OCI-LY1 (cell line): ENCODE measurements around the gene BMPER.

Experiments used
- H2AFZ ChIP-seq: fragments of 200-600 bp; sonication (generic), shearing (Covaris generic); 2 replicates; pipeline ENCODE4 v1.6.0; 2014; ENCODE audit warnings: antibody characterized with exemption, mild to moderate bottlenecking, low read length
- H3F3A ChIP-seq: fragments of 200-600 bp; sonication (generic), shearing (Covaris generic); 2 replicates; pipeline ENCODE4 v1.6.0; 2014; ENCODE audit warnings: mild to moderate bottlenecking, antibody characterized with exemption, low read length, moderate library complexity; ENCODE audit not compliant: insufficient read depth
- H3K27ac ChIP-seq: fragments of 200-600 bp; sonication (generic); 2 replicates; pipeline ENCODE4 v1.5.1; 2014; ENCODE audit warnings: low read length, mixed run types, mild to moderate bottlenecking, low read depth; ENCODE audit not compliant: poor library complexity, severe bottlenecking
- H3K27me3 ChIP-seq: fragments of 200-600 bp; sonication (generic); 2 replicates; pipeline ENCODE4 v1.6.0; 2014; ENCODE audit warnings: antibody characterized with exemption, mild to moderate bottlenecking, low read length, moderate library complexity; ENCODE audit not compliant: insufficient read depth
- H3K36me3 ChIP-seq: fragments of 200-600 bp; sonication (generic); 2 replicates; pipeline ENCODE4 v1.6.1; 2014; ENCODE audit warnings: mild to moderate bottlenecking, antibody characterized with exemption, low read length, moderate library complexity, mixed read lengths; ENCODE audit not compliant: insufficient read depth
- H3K4me1 ChIP-seq: fragments of 200-600 bp; sonication (generic); 2 replicates; pipeline ENCODE4 v1.5.1; 2014; ENCODE audit warnings: mild to moderate bottlenecking, low read length, moderate library complexity; ENCODE audit not compliant: insufficient read depth, severe bottlenecking
- H3K4me2 ChIP-seq: fragments of 200-600 bp; sonication (generic), shearing (Covaris generic); 2 replicates; pipeline ENCODE4 v1.6.1; 2014; ENCODE audit warnings: low read length
- H3K4me3 ChIP-seq: fragments of 200-600 bp; sonication (generic); 2 replicates; pipeline ENCODE4 v1.5.1; 2014; ENCODE audit warnings: low read length, low read depth, mild to moderate bottlenecking, mixed read lengths; ENCODE audit not compliant: poor library complexity, severe bottlenecking
- H3K79me2 ChIP-seq: fragments of 200-600 bp; shearing (Covaris generic); 2 replicates; pipeline ENCODE4 v1.6.1; 2016; ENCODE audit warnings: mixed run types, low read length, mixed read lengths; ENCODE audit not compliant: insufficient read depth
- H3K9ac ChIP-seq: fragments of 200-600 bp; sonication (generic), shearing (Covaris generic); 2 replicates; pipeline ENCODE4 v1.6.1; 2014; ENCODE audit warnings: mild to moderate bottlenecking, low read length, mixed read lengths
- H3K9me2 ChIP-seq: fragments of 200-600 bp; sonication (generic), shearing (Covaris generic); 2 replicates; pipeline ENCODE4 v1.6.1; 2014; ENCODE audit warnings: low read depth, mild to moderate bottlenecking, low read length, mixed read lengths
- H3K9me3 ChIP-seq: fragments of 200-600 bp; shearing (Covaris generic); 2 replicates; pipeline ENCODE4 v1.6.1; 2014; ENCODE audit warnings: low read length, mixed read lengths
- H4K20me1 ChIP-seq: fragments of 200-600 bp; sonication (generic), shearing (Covaris generic); 2 replicates; pipeline ENCODE4 v1.6.0; 2016; ENCODE audit warnings: mild to moderate bottlenecking, low read length; ENCODE audit not compliant: insufficient read depth
- CTCF ChIP-seq: fragments of 200-600 bp; sonication (generic), shearing (Covaris generic); IDR thresholded peaks from 2 replicates; pipeline ENCODE4 v1.5.1; 2017; ENCODE audit warnings: mild to moderate bottlenecking, antibody characterized with exemption, low read length, moderate library complexity, mixed read lengths
- EZH2 ChIP-seq: fragments of 200-600 bp; sonication (generic), shearing (Covaris generic); IDR thresholded peaks from 2 replicates; pipeline ENCODE4 v1.8.0; 2017; ENCODE audit warnings: borderline replicate concordance, mixed run types, mild to moderate bottlenecking, antibody characterized with exemption, low read length, moderate library complexity, mixed read lengths

Gene BMPER

GRCh38 chr7:34054075-34054474, 148.7 kb downstream of the BMPER start:
- Histone ChIP-seq H3K9me2 (no peaks in the 10 kb centered on the region), H4K20me1 (no peaks in the 10 kb centered on the region), H3K27ac (no peak overlapping the region), H3K36me3 (no peaks in the 10 kb centered on the region), H3K27me3 (no peaks in the 10 kb centered on the region), H2AFZ (no peak overlapping the region), H3K79me2 (no peaks in the 10 kb centered on the region), H3K9ac (no peak overlapping the region), H3K4me2 (no peak overlapping the region), H3K9me3 (no peaks in the 10 kb centered on the region), H3K4me1 (no peaks in the 10 kb centered on the region), H3K4me3 (no peak overlapping the region), H3F3A (no peaks in the 10 kb centered on the region)
- TF ChIP-seq CTCF (no peak), EZH2 (no peak)

GRCh38 chr7:34057136-34057535, 151.8 kb downstream of the BMPER start:
- no peak overlapping the region for H3K27ac ChIP-seq
- H3K4me1 ChIP-seq: no peaks in the 10 kb centered on the region
- no peak overlapping the region for H3K4me2 ChIP-seq
- H3K9me3 ChIP-seq: no peaks in the 10 kb centered on the region
- H3K9ac ChIP-seq: no peak overlapping the region
- H3F3A ChIP-seq: no peaks in the 10 kb centered on the region
- TF ChIP-seq EZH2 (no peak), CTCF (no peak)
- no peaks in the 10 kb centered on the region for H3K9me2 ChIP-seq
- H3K4me3 ChIP-seq: no peak overlapping the region
- no peak overlapping the region for H2AFZ ChIP-seq
- no peaks in the 10 kb centered on the region for H3K36me3 ChIP-seq
- H3K79me2 ChIP-seq: no peaks in the 10 kb centered on the region
- no peaks in the 10 kb centered on the region for H3K27me3 ChIP-seq
- H4K20me1 ChIP-seq: no peaks in the 10 kb centered on the region

- TF ChIP-seq EZH2 (no peak), CTCF (no peak)
- Histone ChIP-seq H3K4me3 (no peak overlapping the region), H3K9me3 (no peaks in the 10 kb centered on the region), H3K4me1 (no peaks in the 10 kb centered on the region), H3K4me2 (no peak overlapping the region), H3K79me2 (no peaks in the 10 kb centered on the region), H2AFZ (no peak overlapping the region), H3K27me3 (no peaks in the 10 kb centered on the region), H3K9me2 (no peaks in the 10 kb centered on the region), H3K36me3 (no peaks in the 10 kb centered on the region), H3K9ac (no peak overlapping the region), H3K27ac (no peak overlapping the region), H3F3A (no peaks in the 10 kb centered on the region), H4K20me1 (no peaks in the 10 kb centered on the region)
Measured at GRCh38 chr7:34057956-34058355, 152.6 kb downstream of the BMPER start.
